ENCODE results near the gene TARBP1. TPM values are rescaled to one million over a fixed set of nuclear protein-coding genes. Genes with fewer than 3 reads are reported as not detected.
A peak's percentile ranks its signal among the peaks of the same experiment; 100 is the strongest.

The TARBP1 gene
- total and polyA plus RNA-seq, 2 experiments from 2014 or later = 12.8 to 22.9 TPM

GRCh38 chr1:234502785-234503184 lies 23.8 kb upstream of the TARBP1 start:
- no peaks in the 10 kb centered on the region for H3K9me2 ChIP-seq (replicated peaks; ENCODE audit: insufficient read depth)
- no peak overlapping the region for H2AFZ ChIP-seq
- no peaks in the 10 kb centered on the region for H4K20me1 ChIP-seq (ENCODE audit: insufficient read depth, poor library complexity, severe bottlenecking)
- no peak overlapping the region for H3K4me2 ChIP-seq
- no peaks in the 10 kb centered on the region for H3K36me3 ChIP-seq (replicated peaks; ENCODE audit: insufficient read depth, low read depth)
- no peaks in the 10 kb centered on the region for H3K79me2 ChIP-seq
- peaks cover 10% of the 10 kb centered on the region for H3K4me1 ChIP-seq (ENCODE audit: insufficient read depth)
- no peak for TF ChIP-seq EZH2 (IDR thresholded peaks at IDR 0.05; ENCODE audit: borderline replicate concordance)
- no peak for TF ChIP-seq EZH2phosphoT487 (IDR thresholded peaks at IDR 0.05; ENCODE audit: low read depth, severe bottlenecking, unreplicated experiment)
- TF ChIP-seq, protein P1, sequence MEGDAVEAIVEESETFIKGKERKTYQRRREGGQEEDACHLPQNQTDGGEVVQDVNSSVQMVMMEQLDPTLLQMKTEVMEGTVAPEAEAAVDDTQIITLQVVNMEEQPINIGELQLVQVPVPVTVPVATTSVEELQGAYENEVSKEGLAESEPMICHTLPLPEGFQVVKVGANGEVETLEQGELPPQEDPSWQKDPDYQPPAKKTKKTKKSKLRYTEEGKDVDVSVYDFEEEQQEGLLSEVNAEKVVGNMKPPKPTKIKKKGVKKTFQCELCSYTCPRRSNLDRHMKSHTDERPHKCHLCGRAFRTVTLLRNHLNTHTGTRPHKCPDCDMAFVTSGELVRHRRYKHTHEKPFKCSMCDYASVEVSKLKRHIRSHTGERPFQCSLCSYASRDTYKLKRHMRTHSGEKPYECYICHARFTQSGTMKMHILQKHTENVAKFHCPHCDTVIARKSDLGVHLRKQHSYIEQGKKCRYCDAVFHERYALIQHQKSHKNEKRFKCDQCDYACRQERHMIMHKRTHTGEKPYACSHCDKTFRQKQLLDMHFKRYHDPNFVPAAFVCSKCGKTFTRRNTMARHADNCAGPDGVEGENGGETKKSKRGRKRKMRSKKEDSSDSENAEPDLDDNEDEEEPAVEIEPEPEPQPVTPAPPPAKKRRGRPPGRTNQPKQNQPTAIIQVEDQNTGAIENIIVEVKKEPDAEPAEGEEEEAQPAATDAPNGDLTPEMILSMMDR (IDR thresholded peaks at IDR 0.05; ENCODE audit: poor library complexity) = no peak
- H3K27me3 ChIP-seq = no peaks in the 10 kb centered on the region
- no peaks in the 10 kb centered on the region for H3K9me3 ChIP-seq (ENCODE audit: low read depth)
- DNase-seq (ENCODE audit: low spot score) = no peak
- no peak overlapping the region for H3K27ac ChIP-seq
- no peak overlapping the region for H3K4me3 ChIP-seq

- H3K9me2 ChIP-seq (replicated peaks; ENCODE audit: insufficient read depth) = no peaks in the 10 kb centered on the region
Measured at GRCh38 chr1:234500269-234500668, 21.3 kb upstream of the TARBP1 start.

DNA sequence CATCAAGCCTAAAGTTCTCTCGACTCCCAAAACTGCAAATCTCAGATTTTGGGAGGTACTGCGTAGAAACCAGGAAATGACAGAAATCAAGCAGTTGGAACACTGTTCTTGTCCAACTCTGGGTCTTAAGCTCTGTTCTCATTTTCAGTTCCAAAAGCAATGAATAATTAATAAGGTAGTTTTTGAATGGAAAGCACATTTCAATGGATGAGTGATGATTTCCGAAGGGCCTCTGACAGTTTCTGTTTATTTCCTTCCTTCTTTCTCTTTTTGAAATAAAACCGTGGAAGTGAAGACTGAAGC lies 20.9 kb upstream of the TARBP1 start:
- peaks cover 10% of the 10 kb centered on the region for H3K4me1 ChIP-seq (ENCODE audit: insufficient read depth)
- H3K9me2 ChIP-seq (replicated peaks; ENCODE audit: insufficient read depth) = no peaks in the 10 kb centered on the region
- peak overlapping the region; percentile 58 for H3K4me2 ChIP-seq
- H3K4me3 ChIP-seq = no peak overlapping the region
- peak overlapping the region; percentile 69 for H2AFZ ChIP-seq
- no peaks in the 10 kb centered on the region for H3K9me3 ChIP-seq (ENCODE audit: low read depth)
- no peaks in the 10 kb centered on the region for H3K27me3 ChIP-seq
- 86% methylated on average over 4 of the region's 4 CpGs for WGBS (ENCODE audit: low lambda C conversion rate, missing lambda C conversion rate)
- H3K36me3 ChIP-seq (replicated peaks; ENCODE audit: insufficient read depth, low read depth) = no peaks in the 10 kb centered on the region
- no peaks in the 10 kb centered on the region for H3K79me2 ChIP-seq
- peak overlapping the region; percentile 89 for H3K27ac ChIP-seq
- TF ChIP-seq EZH2phosphoT487 (IDR thresholded peaks at IDR 0.05; ENCODE audit: low read depth, severe bottlenecking, unreplicated experiment) = no peak
- TF ChIP-seq, protein P1 (IDR thresholded peaks at IDR 0.05; ENCODE audit: poor library complexity) = no peak
- TF ChIP-seq EZH2 (IDR thresholded peaks at IDR 0.05; ENCODE audit: borderline replicate concordance) = peak; percentile 33
- no peak for DNase-seq (ENCODE audit: low spot score)
- H4K20me1 ChIP-seq (ENCODE audit: insufficient read depth, poor library complexity, severe bottlenecking) = no peaks in the 10 kb centered on the region

More at GRCh38 chr1:234500269-234500668, 21.3 kb upstream of the TARBP1 start:
- DNase-seq (ENCODE audit: low spot score) = no peak
- Histone ChIP-seq H3K79me2 (no peaks in the 10 kb centered on the region), H3K27ac (peak overlapping the region; percentile 89), H3K27me3 (no peaks in the 10 kb centered on the region), H3K4me2 (no peak overlapping the region), H3K4me3 (no peak overlapping the region), H3K9me3 (ENCODE audit: low read depth) (no peaks in the 10 kb centered on the region), H3K36me3 (replicated peaks; ENCODE audit: insufficient read depth, low read depth) (no peaks in the 10 kb centered on the region), H3K4me1 (ENCODE audit: insufficient read depth) (peaks cover 10% of the 10 kb centered on the region), H4K20me1 (ENCODE audit: insufficient read depth, poor library complexity, severe bottlenecking) (no peaks in the 10 kb centered on the region), H2AFZ (peak overlapping the region; percentile 69)
- 55% methylated on average over 2 of the region's 2 CpGs for WGBS (ENCODE audit: low lambda C conversion rate, missing lambda C conversion rate)
- TF ChIP-seq, protein P1 (IDR thresholded peaks at IDR 0.05; ENCODE audit: poor library complexity) = no peak
- TF ChIP-seq EZH2phosphoT487 (IDR thresholded peaks at IDR 0.05; ENCODE audit: low read depth, severe bottlenecking, unreplicated experiment) (no peak), EZH2 (IDR thresholded peaks at IDR 0.05; ENCODE audit: borderline replicate concordance) (no peak)
